Measurements from ENCODE around the gene LZTR1. TPM values are rescaled to one million over a fixed set of nuclear protein-coding genes. Genes with fewer than 3 reads are reported as not detected.
"Not testable (repeated sequence)": the region's sequence is repeated elsewhere in the genome, so short reads cannot be mapped to it uniquely, and the experiment has no call there.

LZTR1 gene
- total and polyA plus RNA-seq, 5 donors, result 20.4 to 33.2 (median 30.2) TPM

DNA sequence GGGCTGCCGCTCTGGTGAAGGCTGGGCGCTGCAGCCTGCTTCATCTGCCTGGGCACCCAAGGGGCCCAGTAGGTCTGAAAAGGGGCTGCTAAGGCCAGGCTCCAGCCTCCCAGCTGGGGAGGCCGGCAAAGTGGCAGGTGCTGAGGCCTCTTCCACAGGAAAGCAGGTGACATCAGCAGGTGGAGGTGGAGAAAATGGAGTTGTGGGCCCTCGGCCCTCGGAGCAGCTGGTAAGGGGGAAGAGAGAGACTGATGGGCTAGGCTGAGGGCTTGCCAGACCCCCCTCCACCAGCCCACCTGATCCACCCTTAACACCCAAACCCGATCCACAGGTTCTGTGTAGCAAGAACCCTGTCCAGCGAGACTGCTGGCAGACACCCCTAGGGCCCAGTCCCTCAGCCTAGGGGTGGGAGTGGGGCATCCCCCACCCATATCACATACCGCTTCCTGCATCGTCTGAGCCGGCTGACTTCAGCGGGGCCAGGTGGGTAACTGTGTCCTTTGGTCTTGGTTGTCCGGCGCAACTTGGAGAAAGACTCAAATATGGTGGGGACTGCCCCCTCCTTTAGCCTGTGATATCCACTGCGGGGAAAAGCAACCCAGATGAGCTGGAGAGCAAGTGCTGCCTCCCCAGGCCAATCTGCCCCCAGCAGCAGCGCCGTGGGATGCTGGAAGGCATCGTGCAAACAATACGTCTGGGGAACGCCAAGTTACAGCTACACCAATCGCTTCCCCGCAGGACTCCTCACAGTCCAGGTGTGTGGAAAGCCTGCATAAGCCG lies 18.3 kb downstream of the LZTR1 start:
- Histone ChIP-seq H3K4me1 (ENCODE audit: control insufficient read depth, insufficient read depth, low read length) (peaks cover 7% of the 10 kb centered on the region), H3K9me3 (ENCODE audit: control insufficient read depth, low read length) (no peaks in the 10 kb centered on the region), H3K27ac (ENCODE audit: low read length) (peak overlapping the region; percentile 86), H3K4me3 (ENCODE audit: low read length) (peak overlapping the region; percentile 73), H3K27me3 (ENCODE audit: control insufficient read depth, insufficient read depth) (no peaks in the 10 kb centered on the region)
- intact Hi-C loops (cut with DNase I), result no loop called here
- WGBS, result 57% methylated on average over 22 of the region's 22 CpGs
- DNase-seq, result peak in 2 of 3 donors; percentile 42 to 58
- no peak for ATAC-seq

DNA sequence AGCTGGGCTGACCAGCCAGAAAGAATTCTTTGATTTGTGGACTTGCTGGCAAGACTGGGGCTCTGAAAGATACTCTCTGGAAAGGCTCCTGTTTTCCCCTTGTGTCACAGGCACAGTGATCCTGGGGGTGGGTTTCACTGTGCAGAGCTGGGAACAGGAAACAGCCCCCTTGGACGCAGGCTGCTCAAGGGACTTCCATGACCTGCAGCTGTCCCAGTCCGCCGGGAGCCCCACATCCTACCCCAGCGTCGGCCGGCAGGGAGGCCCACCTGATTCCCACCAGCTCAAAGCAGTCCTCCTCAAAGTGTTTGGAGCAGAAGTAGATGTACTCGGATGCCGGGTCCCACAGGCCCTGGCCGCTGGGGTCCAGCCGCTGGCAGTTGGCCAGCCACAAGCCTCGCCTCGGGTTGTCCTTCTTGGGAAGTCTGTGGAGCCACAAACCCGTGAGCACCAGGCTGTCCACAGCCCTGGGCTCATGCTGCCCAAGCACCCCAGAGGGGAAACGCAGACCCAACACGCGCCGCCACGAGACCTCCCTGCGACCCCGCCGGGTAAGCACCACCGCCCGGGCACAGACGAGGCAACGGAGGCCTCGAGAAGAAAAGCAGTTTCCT lies 19.0 kb downstream of the LZTR1 start:
- ATAC-seq, result peak in 1 of 2 donors; percentile 0
- peak overlapping the region; percentile 73 for H3K4me3 ChIP-seq (ENCODE audit: low read length)
- 1% methylated on average over 26 of the region's 26 CpGs for WGBS
- H3K9me3 ChIP-seq (ENCODE audit: control insufficient read depth, low read length), result no peaks in the 10 kb centered on the region
- intact Hi-C loops (cut with DNase I), result no loop called here
- no peak for DNase-seq
- peak overlapping the region; percentile 86 for H3K27ac ChIP-seq (ENCODE audit: low read length)
- no peaks in the 10 kb centered on the region for H3K27me3 ChIP-seq (ENCODE audit: control insufficient read depth, insufficient read depth)
- H3K4me1 ChIP-seq (ENCODE audit: control insufficient read depth, insufficient read depth, low read length), result peaks cover 7% of the 10 kb centered on the region

- Histone ChIP-seq H3K9me3 (ENCODE audit: control insufficient read depth, low read length) (no peaks in the 10 kb centered on the region), H3K4me3 (ENCODE audit: low read length) (peak within 1 kb of the TSS; percentile 73), H3K27me3 (ENCODE audit: control insufficient read depth, insufficient read depth) (no peaks in the 10 kb centered on the region), H3K27ac (ENCODE audit: low read length) (peak within 1 kb of the TSS; percentile 86), H3K4me1 (ENCODE audit: control insufficient read depth, insufficient read depth, low read length) (peaks cover 7% of the 10 kb centered on the region)
- WGBS, result under 1% methylated on average over 83 of the region's 83 CpGs
- ATAC-seq (peak; percentile 95 to 96), DNase-seq (peak; percentile 99)
- intact Hi-C loops (cut with DNase I), result no loop called here
These were observed 19.7 kb downstream of the LZTR1 start, which contains the start of gene THAP7 for GRCh38 chr22:21001601-21002325. TSS of gene THAP7 (minus strand) at chr22:21002118. CDS start at chr22:21001911, 207 bp downstream.

GRCh38 chr22:21003782-21004181 lies 21.7 kb downstream of the LZTR1 start:
- Histone ChIP-seq H3K9me3 (ENCODE audit: control insufficient read depth, low read length) (no peaks in the 10 kb centered on the region), H3K4me1 (ENCODE audit: control insufficient read depth, insufficient read depth, low read length) (peaks cover 7% of the 10 kb centered on the region), H3K27me3 (ENCODE audit: control insufficient read depth, insufficient read depth) (no peaks in the 10 kb centered on the region), H3K27ac (ENCODE audit: low read length) (no peak overlapping the region), H3K4me3 (ENCODE audit: low read length) (no peak overlapping the region)
- intact Hi-C loops (cut with DNase I), result no loop called here
- 80% methylated on average over 4 of the region's 4 CpGs for WGBS
- ATAC-seq (no peak), DNase-seq (peak in 2 of 3 donors; percentile 16 to 44)

DNA sequence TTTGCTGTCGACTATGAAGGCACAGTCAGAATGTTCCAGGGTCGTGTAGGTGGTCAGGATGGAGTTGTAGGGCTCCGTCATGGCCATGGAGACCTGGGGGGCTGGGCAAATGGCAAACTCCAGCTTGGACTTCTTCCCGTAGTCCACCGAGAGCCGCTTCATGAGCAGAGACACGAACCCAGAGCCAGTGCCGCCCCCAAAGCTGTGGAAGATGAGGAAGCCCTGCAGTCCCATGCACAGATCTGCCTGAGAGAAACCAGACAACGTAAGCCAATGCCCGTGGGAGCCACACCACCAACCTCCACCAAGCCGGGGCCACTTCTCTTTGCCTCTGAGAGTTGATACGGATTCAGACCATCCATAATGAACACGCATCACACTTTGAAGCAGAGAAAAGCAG lies 27.1 kb downstream of the LZTR1 start:
- H3K27ac ChIP-seq (ENCODE audit: low read length); H3K4me3 ChIP-seq (ENCODE audit: low read length); H3K4me1 ChIP-seq (ENCODE audit: control insufficient read depth, insufficient read depth, low read length); intact Hi-C loops (cut with DNase I); H3K27me3 ChIP-seq (ENCODE audit: control insufficient read depth, insufficient read depth); H3K9me3 ChIP-seq (ENCODE audit: control insufficient read depth, low read length); ATAC-seq: not testable (repeated sequence)
- peak in 1 of 3 donors; percentile 25 for DNase-seq
- 88% methylated on average over 13 of the region's 13 CpGs for WGBS

DNA sequence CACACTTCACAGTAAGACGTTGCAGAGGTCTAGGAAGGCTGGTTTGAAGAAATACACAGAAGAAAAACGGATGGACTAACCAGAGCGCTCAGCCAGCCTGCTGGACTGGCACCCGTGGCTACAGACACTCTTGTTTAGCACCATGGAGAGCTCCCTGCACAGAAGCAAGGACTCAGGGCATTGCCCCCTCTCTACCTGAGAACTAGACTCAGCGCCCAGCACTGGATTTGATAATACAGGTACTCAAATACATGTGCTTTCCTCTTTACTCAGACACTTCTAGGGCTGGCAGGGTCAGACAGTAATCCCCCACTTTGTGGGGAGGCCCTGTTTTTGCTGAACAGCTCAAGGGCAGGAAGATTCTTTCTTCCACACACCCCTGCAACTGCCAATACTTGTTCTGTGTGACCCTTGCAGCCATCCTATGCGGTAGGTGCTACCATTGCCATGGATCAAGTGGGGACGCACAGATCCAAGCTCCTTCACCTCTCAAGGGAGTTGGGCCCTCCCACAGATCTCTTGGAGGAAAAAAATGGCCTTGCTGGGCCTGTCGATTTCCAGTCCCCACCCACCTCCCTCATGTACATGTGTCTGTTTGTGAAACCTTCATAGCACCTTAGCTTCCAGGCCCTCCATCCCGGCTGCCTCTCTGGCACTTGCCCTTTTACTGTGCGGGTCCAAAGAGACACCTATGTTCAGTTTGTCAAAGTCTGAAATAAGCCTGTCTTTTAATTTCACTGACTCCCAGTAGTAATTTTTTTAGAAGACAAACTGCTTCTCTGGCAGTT lies 27.7 kb downstream of the LZTR1 start:
- intact Hi-C loops (cut with DNase I), result loop anchor here in 1 of 4 donors (10.0 kb wide), 1 partner anchor 125 kb away; no protein-coding TSS in a partner anchor
- Histone ChIP-seq H3K4me3 (ENCODE audit: low read length) (no peak overlapping the region), H3K27me3 (ENCODE audit: control insufficient read depth, insufficient read depth) (no peaks in the 10 kb centered on the region), H3K9me3 (ENCODE audit: control insufficient read depth, low read length) (no peaks in the 10 kb centered on the region), H3K27ac (ENCODE audit: low read length) (no peak overlapping the region), H3K4me1 (ENCODE audit: control insufficient read depth, insufficient read depth, low read length) (peaks cover 3% of the 10 kb centered on the region)
- DNase-seq (peak in 1 of 3 donors; percentile 58), ATAC-seq (no peak)
- 52% methylated on average over 10 of the region's 10 CpGs for WGBS

GRCh38 chr22:21010426-21011113 lies 28.5 kb downstream of the LZTR1 start:
- no peaks in the 10 kb centered on the region for H3K9me3 ChIP-seq (ENCODE audit: control insufficient read depth, low read length)
- H3K27ac ChIP-seq (ENCODE audit: low read length), result no peak overlapping the region
- ATAC-seq, result no peak
- WGBS, result 94% methylated on average over 3 of the region's 3 CpGs
- peak in 2 of 3 donors; percentile 16 to 18 for DNase-seq
- peaks cover 7% of the 10 kb centered on the region for H3K4me1 ChIP-seq (ENCODE audit: control insufficient read depth, insufficient read depth, low read length)
- H3K4me3 ChIP-seq (ENCODE audit: low read length), result no peak overlapping the region
- intact Hi-C loops (cut with DNase I), result loop anchor here in 1 of 4 donors (10.0 kb wide), 1 partner anchor 126 kb away; no protein-coding TSS in a partner anchor
- no peaks in the 10 kb centered on the region for H3K27me3 ChIP-seq (ENCODE audit: control insufficient read depth, insufficient read depth)

DNA sequence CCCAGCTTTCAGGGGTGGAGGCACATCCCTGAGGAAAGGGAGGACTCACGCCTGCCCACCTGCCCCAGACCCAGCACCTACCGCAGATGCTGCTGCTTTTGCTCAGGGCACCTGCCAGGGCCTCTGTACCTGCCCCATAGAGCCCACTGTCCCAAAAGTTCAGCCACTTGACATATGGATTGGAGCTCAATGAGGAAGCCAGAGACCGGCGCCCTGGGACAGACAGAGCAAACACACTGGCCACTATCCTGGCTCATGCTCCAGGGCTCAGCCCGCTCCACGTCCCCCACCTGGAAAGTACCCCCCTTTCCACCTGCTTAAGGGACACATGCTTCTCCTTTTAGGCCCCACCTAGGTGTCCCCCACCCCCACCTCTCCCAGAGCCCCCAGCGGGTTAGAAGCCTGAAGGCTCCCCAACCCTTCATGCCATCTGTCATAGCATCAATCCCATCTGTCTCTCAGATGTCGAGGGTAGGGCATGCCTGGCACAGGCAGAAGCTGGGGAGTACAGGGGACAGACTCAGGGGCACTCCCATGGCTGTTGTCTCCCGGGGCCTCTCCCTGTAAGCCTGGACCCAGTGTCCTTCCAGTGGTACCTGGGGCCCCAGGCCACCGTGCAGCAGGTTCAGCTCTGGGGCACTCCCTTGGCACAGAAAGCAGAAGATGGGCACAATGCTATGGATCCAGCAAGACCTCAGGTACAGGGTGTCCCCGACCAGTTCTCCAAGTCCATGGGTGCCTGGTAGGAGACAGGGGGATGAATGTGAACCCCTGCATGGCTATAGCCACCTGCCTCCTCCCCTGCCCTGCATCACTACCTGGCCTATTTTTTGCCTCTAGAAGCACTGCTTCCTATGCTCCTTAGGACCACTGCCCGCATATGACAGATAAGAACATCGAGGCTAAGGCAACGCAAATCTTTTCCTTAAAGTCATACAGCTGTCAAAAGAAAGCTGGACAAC lies 30.6 kb downstream of the LZTR1 start:
- H3K27ac ChIP-seq (ENCODE audit: low read length), result no peak overlapping the region

GRCh38 chr22:21013657-21014201 lies 31.6 kb downstream of the LZTR1 start:
- peak overlapping the region; percentile 15 for H3K27ac ChIP-seq (ENCODE audit: low read length)
- intact Hi-C loops (cut with DNase I), result loop anchor here in 1 of 4 donors (10.0 kb wide), 1 partner anchor 129 kb away; no protein-coding TSS in a partner anchor
- ATAC-seq (no peak), DNase-seq (no peak)
- WGBS, result 9% methylated on average over 24 of the region's 24 CpGs
- peaks cover 10% of the 10 kb centered on the region for H3K4me1 ChIP-seq (ENCODE audit: control insufficient read depth, insufficient read depth, low read length)
- H3K9me3 ChIP-seq (ENCODE audit: control insufficient read depth, low read length), result no peaks in the 10 kb centered on the region
- H3K27me3 ChIP-seq (ENCODE audit: control insufficient read depth, insufficient read depth), result no peaks in the 10 kb centered on the region
- peak overlapping the region; percentile 19 for H3K4me3 ChIP-seq (ENCODE audit: low read length)

More for the DNA sequence above, 30.6 kb downstream of the LZTR1 start:
- Histone ChIP-seq H3K4me1 (ENCODE audit: control insufficient read depth, insufficient read depth, low read length) (peaks cover 10% of the 10 kb centered on the region), H3K27me3 (ENCODE audit: control insufficient read depth, insufficient read depth) (no peaks in the 10 kb centered on the region), H3K9me3 (ENCODE audit: control insufficient read depth, low read length) (no peaks in the 10 kb centered on the region), H3K4me3 (ENCODE audit: low read length) (no peak overlapping the region)
- intact Hi-C loops (cut with DNase I), result loop anchor here in 1 of 4 donors (10.0 kb wide), 1 partner anchor 128 kb away; no protein-coding TSS in a partner anchor
- DNase-seq, result peak in 2 of 3 donors; percentile 20 to 40
- no peak for ATAC-seq
- WGBS, result 82% methylated on average over 14 of the region's 14 CpGs
